HL-60/S4 treated with retinoic acid at 250 ng/mL for 4 days and 3 days (cell line): Measurements from ENCODE around the gene TMEM144.

Source experiments
- in situ Hi-C: fragments of 300-500 bp; cut with MboI; formaldehyde crosslinking; loops from 2 replicates; pipeline ENCODE4 v1.7.0; 2022; ENCODE audit warnings: low sequenced_read_pairs

Gene TMEM144

DNA sequence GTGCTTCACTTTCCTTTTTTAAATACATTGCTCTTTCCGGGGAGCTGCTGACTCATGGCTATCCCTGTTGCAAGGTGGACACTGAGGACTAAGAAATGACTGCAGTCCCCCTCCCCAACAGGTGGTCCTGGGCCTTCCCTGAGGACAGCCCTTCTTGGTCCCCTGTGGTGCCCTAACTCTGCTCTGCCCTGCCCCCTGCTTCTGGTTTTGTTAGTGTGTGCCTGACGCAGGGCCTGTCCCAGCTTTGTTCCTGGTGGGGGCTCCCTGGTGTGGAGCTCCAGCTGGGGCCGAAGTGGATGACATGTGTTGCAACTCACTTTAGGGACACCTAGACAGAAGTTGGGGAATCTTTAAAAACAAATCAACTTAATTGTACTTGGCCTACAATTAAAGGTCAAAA is 81.9 kb downstream of the TMEM144 start:
- in situ Hi-C loops = no loop called here

DNA sequence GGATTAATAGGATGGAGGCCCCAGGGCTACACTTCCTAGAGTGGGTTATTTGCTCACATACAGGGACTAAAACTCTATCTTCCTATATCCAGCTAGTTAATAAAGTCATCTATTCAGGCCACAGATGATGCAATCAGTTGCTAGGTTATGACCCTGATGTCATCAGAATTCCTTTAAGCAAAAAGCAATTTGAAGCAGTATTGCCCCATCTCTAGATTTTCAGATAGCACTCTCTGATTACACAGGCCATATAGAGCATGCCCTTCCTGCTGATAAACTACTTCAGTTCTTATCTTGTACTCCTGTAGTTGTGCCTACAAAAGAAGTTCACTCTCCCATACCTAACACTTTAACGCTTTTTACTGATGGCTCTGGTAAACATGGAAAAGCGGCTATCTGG is 84.8 kb downstream of the TMEM144 start:
- in situ Hi-C loops = no loop called here

DNA sequence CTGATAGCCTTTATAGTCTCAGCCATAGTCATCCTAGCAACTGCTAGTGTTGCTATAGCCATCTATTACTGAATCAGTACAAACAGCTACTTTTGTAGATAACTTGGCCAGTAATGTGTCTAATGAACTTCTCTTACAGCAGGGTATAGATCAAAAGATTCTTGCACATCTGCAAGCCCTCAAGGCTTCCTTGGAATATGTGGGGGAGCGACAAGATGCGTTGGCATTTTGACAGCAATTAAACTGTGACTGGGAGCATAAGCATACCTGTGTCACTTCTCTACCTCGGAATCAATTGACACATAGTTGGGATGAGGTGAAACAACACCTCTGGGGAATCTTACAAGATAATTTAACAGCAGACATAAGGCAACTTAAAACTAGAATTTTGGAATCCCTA is 87.6 kb downstream of the TMEM144 start:
- in situ Hi-C loops = no loop called here

DNA sequence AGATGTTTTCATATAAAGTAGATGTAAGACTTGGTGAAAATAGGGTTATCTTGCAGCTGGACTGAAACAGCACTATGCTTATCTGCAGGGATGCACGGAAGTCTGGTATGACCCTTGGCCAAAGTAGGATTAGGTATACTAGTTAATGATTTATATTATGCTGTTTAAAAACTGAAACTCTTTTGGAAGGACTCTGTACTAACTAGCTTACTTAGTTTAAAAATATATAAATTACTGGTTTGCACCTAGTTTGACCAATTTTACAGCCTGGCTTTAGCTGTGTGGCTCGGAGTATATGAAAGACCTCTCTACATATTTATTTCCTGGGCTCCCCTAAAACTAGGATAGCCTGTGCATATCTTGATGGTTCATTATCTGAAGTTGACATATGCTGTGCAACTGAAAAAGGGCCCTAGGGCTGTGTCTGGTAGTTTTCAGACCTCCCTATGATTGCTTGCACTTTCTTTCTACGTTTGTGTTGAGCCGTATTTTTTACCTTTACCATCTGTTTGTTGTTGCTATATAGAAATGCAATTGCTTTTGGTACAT is 89.2 kb downstream of the TMEM144 start:
- in situ Hi-C loops = no loop called here

DNA sequence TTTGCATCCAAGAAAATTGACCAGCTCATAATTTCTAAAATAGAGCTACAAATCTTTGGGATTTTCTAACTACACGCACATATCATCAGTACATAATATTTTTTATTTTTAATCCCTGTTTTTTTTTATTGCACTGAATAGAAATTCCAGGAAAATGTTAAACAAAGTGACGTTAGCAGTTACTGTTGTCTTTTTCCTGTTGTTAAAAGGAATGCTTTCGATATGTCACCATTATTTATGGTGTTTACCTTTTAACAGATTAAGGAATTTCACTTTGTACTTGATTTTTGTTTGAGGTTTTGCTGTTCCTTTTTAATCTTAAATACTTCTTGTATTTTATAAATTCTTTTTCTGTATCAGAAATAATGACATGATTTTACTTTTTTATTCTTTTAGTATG is 89.7 kb downstream of the TMEM144 start:
- in situ Hi-C loops = no loop called here

DNA sequence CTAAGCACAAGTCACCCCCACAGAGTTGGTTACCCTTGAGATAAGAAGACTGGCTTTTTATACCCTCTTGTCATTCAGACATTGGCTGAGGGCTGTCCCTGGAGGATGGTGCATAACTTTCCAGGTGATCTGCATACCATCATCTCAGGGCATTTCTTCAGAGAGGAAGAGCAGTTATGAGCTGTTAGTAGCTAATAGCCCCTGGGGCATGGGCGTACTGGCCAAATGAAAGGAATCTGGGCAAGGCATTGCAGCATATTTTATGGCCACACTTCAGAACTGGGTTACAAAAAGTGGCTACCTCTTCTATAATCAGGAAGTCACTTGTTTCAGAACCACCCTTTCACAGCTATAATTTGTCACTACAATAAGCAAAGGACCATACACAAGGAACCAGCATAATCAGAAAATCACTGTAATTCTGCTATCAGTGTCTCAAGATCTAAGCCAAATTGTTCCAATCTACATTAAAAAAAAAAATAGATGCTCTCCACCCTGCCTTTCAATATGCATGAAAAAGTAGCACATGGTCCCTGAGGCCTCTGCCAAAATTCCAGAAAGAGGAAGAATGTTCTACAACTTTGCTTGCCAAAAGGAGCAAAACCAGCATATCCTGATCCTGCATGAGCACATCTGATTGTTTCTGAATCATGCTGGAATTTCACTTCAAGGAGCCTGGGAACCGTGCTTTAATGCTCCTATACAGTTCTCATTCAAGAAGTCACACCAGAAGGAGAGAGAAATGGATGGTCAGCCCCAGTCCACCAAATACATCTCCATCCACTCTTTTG is 92.0 kb downstream of the TMEM144 start:
- in situ Hi-C loops = no loop called here

DNA sequence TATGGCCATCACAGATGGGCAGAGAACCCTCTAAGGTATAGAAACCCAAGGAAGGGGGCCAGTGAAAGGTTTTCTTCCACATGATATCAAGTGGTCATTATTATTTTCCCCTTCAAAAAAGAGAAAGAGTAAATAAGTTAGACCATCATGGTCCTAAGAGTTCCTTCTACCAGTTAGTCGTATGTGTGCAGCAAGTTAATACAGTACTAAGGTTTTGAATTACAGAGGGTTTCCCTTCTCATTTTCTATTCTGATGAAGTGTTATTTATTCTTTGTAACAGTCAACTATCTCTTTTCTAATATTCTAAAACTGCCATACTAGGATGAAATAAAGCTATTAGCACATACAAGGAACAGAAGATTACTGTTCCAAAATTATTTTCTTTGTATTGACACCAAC is 94.4 kb downstream of the TMEM144 start:
- in situ Hi-C loops = no loop called here
